ENCODE results near the gene ENTPD2.

GRCh38 chr9:137021568-137021978 lies 32.3 kb downstream of the ENTPD2 start:
- TF ChIP-seq ETV6 (CRISPR knock-in tag; IDR thresholded peaks at IDR 0.05): no peak
- TF ChIP-seq, protein P1, sequence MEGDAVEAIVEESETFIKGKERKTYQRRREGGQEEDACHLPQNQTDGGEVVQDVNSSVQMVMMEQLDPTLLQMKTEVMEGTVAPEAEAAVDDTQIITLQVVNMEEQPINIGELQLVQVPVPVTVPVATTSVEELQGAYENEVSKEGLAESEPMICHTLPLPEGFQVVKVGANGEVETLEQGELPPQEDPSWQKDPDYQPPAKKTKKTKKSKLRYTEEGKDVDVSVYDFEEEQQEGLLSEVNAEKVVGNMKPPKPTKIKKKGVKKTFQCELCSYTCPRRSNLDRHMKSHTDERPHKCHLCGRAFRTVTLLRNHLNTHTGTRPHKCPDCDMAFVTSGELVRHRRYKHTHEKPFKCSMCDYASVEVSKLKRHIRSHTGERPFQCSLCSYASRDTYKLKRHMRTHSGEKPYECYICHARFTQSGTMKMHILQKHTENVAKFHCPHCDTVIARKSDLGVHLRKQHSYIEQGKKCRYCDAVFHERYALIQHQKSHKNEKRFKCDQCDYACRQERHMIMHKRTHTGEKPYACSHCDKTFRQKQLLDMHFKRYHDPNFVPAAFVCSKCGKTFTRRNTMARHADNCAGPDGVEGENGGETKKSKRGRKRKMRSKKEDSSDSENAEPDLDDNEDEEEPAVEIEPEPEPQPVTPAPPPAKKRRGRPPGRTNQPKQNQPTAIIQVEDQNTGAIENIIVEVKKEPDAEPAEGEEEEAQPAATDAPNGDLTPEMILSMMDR (IDR thresholded peaks at IDR 0.05): no peak
- TF ChIP-seq NFYB (CRISPR knock-in tag; conservative IDR thresholded peaks at IDR 0.05; ENCODE audit: low read depth): no peak
- TF ChIP-seq IRF2 (CRISPR knock-in tag; IDR thresholded peaks at IDR 0.05; ENCODE audit: borderline replicate concordance, low read depth): no peak
